Activated CD8-positive, alpha-beta memory T cell treated with anti-CD3 and anti-CD28 coated beads for 1 hour (primary cell): ENCODE measurements around the gene POLR2H.
"Not testable (repeated sequence)": the region's sequence is repeated elsewhere in the genome, so short reads cannot be mapped to it uniquely, and the experiment has no call there.

Experiments used
- DNase-seq, 2 donors: peaks; one replicate each; pipeline ENCODE4 v3.0.0-alpha.2; 2020; ENCODE audit warnings: low read depth in 1 of 2; ENCODE audit errors: extremely low read depth in 1 of 2

Gene POLR2H

DNA sequence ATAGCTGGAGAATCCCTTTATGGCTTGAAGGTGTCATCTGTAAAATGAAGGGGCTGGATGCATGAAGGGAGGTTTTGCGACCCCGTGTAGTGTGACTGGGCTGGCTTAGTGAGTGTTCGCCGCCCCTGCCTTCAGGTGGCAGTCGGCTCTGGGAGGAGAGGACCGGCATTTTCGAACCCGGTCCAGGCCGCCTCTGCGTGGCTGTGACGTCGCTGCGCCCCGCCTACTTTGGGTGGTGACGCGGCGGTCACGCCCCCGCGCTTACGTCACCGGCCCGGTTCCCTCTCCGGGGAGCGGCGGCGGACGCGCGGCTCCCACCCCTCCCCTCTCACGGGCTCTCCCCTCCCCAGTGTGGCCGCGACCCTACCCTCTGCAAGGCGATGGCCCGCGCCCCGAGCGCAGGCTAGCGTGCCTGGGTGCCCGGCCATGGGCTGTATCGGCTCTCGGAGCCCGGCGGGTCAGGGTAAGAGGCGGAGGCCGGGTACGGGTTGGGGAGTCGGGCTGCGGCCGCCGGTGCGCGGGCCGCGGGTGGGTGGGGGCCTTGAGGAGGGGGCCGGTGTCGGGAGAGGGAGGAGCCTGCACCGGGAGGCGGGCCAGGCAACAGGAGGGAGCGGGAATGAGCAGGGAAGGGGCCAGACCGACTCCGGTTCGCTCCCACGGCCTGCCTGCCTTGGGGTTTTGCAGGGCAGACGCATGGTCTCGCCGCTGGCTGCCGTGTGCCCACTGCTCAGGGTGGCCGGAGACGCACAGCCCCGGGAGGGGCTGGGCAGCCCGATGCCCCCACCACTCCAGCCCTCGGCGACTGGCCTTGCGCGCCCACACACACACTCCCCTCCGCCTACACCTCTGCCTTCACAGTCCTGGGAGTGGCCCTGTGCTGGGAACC lies 25.6 kb upstream of the POLR2H start:
- DNase-seq: peak; percentile 63 to 89

DNA sequence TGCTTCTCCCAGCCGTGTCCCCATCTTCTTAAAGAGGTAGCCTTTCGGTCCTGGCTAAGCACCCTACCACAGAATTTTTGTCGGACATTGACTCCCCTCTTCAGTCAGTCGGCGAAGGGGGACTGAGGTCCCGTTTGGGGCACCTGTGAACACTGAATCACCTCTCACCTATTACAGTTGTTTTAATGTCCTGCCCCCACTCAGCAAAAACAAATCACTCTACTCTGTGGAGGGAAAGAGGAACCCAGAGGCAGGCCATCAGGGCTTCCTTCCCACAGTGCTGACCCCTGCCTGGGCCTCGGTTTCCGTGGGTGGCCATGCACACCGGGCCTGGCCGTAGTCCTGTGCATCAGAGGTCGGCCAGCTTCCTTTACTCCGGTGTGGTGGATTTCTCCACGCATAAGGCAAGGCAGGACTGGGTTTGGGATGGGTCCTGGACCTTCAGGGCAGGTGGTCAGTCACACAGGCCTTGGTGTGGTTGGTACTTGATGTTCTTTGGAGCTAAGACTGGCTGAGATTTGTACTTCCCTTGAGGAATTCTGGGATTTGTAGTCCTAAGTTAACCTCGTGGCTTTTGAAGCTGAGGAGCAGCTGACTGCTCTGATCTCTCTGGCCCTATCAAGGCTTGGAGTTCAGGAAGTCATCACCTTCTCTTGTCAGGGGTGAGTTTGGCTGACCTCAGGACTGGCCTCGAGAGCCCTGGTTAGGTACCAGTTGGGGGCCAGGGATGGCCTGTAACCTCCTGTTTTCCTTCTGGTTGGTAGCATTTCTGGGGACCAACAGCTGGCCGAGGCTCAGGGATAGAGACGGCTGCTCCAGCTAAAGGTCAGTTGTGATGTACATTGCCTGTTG lies 24.7 kb upstream of the POLR2H start:
- DNase-seq: no peak

DNA sequence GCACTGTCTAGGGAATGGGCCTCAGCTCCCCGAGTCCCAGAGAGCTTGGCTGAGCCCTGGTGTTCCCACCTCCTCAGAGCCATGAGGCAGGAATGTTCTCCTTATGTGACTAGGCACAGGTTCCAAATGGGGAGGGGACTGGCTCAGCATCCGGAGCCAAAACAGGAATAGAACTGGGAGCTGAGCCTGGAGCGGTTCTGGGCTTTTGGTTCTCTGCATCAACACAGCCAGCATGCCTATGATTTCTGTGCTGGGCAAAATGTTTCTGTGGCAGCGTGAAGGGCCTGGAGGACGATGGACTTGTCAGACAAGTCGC lies 24.2 kb upstream of the POLR2H start, which contains the start of gene FAM131A:
Gene FAM131A, plus strand, starts transcription at position 202 of the 316 bp plus-strand sequence. Its CDS starts 31 bp downstream, at position 233.
- no peak for DNase-seq

DNA sequence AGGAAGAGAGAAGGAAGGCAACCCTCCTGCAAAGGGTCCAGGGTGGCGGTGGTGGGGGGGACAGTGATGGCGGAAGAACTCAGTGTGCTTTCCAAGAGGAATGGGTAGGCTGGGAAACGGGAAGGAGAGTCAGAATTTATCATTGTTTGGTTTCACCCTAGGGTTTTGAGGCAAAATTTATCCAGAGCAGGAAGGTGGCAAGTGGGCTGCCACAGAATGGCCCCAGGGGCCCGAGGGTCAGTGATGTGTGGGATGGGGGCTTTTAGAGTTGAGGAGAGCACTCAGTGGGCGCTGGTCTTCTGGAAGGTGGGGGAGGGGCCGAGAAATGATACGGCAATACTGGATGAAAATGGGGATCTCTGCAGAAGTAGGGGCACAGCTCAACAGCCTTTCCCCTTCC lies 23.5 kb upstream of the POLR2H start:
- DNase-seq: no peak

DNA sequence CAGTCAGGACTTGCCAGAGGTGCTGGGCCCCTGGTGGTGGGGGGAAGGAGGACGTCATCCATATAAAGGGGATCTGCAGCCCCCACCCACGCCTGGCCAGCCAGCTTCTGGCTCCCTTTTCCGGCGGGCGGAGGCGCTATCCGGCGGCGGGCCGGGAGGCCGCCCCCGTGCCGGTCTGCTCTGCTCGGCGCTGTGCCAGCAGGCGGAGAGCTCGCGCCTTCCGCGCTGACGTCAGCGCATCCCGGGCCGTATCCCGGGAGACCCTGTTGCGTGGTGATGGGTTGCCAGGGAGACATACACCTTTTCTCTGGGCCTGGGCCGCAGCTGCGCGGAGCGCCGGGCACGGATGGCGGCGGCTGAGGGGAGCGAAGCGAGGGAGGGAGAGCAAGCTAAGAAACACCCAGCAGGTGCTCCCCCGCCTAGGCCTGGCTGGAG lies 23.0 kb upstream of the POLR2H start:
- no peak for DNase-seq

DNA sequence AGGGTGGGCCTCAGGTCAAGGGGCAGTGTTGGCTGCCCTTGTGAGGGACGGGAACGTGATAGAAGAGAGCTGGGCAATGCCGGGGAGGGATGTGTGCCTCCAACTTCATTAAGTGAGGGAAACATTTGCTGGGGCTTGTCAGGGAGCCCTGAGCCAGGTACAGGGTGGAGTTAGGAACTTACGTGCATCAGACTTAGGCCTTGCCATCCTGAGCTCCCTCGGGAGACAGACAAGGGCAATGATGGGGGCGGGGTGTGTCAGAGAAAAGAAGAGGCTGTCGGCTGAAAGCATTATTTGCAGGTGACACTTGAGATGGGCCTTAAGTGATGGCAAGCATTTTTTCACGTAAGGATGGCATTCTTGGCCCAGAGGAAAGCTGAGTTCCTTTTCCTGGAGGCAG lies 22.5 kb upstream of the POLR2H start:
- DNase-seq: no peak

DNA sequence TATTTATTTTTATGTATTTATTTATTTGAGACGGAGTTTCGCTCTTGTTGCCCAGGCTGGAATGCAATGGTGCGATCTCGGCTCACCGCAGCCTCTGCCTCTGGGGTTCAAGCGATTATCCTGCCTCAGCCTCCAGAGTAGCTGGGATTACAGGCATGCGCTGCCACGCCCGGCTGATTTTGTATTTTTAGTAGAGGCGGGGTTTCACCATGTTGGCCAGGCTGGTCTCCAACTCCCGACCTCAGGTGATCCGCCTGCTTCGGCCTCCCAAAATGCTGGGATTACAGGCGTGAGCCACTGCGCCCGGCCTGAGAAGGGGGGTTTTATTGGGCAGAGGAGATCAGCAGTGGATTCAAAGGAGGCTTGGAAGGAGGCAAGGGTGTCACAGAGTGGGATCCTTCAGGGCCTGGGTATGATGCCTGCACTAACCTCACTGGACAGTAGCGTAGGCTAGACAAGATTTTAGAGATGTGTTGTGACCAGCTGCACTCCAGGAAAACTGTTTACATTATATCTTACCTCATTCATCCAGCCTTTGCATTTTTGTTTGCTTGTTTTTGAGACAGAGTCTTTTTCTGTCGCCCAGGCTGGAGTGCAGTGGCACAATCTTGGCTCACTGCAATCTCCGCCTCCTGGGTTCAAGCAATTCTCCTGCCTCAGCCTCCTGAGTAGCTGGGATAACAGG lies 21.9 kb upstream of the POLR2H start:
- not testable (repeated sequence) for DNase-seq

DNA sequence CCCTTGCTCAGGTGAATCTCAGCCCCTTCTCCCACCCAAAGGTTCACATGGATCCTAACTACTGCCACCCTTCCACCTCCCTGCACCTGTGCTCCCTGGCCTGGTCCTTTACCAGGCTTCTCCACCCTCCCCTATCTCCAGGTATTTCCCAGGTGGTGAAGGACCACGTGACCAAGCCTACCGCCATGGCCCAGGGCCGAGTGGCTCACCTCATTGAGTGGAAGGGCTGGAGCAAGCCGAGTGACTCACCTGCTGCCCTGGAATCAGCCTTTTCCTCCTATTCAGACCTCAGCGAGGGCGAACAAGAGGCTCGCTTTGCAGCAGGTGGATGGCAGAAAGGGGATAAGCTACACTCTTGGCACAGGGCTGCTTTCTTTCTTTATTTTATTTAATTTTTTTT lies 19.6 kb upstream of the POLR2H start:
- DNase-seq: no peak

DNA sequence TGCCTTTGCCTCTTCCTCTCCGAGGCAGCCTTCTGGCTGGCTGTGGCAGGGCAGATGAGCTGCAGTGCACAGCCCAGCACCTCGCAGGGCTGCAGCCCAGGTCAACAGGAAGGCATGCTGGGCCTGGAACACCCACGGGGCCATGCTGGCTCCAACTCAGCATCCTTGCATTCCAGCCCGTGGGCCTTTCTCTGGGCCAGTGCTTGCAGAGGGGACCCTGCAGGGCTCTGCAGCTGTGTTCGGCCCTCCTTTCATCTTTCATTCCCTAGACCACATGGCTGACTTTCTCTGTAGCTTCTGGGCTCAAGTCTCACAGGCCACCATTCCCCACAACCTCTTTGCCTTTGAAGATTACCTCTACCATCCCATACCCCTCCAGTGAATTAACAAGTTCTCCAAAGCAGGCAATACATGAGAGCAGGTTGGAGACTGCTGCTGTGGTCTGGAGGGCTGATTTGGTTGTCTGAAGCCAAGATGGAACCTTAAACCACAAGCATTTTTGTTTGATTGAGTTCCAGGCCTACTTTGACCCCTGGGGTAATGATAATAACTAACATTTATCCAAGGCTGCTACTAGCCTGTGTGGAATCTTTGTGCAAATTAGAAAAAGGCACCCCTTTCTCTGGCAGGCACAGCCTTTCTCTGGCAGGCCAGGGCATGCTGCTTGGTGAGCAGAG lies 18.2 kb upstream of the POLR2H start:
- DNase-seq: no peak

DNA sequence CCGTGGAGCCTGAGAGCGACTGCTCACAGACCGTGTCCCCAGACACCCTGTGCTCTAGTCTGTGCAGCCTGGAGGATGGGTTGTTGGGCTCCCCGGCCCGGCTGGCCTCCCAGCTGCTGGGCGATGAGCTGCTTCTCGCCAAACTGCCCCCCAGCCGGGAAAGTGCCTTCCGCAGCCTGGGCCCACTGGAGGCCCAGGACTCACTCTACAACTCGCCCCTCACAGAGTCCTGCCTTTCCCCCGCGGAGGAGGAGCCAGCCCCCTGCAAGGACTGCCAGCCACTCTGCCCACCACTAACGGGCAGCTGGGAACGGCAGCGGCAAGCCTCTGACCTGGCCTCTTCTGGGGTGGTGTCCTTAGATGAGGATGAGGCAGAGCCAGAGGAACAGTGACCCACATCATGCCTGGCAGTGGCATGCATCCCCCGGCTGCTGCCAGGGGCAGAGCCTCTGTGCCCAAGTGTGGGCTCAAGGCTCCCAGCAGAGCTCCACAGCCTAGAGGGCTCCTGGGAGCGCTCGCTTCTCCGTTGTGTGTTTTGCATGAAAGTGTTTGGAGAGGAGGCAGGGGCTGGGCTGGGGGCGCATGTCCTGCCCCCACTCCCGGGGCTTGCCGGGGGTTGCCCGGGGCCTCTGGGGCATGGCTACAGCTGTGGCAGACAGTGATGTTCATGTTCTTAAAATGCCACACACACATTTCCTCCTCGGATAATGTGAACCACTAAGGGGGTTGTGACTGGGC lies 16.8 kb upstream of the POLR2H start:
- no peak for DNase-seq

DNA sequence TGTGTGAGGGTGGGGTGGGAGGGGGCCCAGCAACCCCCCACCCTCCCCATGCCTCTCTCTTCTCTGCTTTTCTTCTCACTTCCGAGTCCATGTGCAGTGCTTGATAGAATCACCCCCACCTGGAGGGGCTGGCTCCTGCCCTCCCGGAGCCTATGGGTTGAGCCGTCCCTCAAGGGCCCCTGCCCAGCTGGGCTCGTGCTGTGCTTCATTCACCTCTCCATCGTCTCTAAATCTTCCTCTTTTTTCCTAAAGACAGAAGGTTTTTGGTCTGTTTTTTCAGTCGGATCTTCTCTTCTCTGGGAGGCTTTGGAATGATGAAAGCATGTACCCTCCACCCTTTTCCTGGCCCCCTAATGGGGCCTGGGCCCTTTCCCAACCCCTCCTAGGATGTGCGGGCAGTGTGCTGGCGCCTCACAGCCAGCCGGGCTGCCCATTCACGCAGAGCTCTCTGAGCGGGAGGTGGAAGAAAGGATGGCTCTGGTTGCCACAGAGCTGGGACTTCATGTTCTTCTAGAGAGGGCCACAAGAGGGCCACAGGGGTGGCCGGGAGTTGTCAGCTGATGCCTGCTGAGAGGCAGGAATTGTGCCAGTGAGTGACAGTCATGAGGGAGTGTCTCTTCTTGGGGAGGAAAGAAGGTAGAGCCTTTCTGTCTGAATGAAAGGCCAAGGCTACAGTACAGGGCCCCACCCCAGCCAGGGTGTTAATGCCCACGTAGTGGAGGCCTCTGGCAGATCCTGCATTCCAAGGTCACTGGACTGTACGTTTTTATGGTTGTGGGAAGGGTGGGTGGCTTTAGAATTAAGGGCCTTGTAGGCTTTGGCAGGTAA lies 16.0 kb upstream of the POLR2H start:
- no peak for DNase-seq

DNA sequence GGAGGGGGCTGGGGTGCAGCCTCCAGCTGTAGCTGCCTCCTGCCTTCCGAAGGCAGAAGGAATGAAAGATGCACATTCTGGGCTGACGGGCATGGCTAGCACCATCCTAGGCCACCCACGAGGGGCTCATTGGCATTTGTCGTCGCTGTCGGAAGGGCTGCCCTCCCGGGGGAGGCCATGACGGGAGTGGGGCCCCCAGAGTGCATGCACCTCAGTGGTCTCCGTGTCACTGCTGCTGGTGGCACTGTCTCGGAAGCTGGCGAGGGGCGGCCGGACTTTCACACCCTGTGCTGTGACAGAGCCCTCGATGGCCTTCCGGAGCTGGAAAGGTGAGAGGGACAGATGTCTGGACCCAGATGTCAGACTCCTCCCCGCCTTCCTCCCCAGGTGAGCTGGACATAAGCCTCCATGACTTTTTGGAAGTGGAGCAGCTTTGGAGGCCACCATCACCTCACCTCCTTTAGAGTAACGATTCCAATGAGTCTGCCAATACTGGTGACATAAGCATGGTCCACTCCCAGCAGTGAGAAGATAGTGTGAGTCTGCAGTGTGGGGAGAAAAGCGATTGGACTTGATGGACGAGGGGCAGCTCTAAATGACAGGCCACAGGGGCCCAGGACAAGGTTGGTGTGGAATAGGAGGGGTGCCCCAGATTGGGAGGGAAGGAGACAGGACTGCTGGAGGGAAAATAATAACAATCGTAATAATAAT lies 14.9 kb upstream of the POLR2H start:
- no peak for DNase-seq

DNA sequence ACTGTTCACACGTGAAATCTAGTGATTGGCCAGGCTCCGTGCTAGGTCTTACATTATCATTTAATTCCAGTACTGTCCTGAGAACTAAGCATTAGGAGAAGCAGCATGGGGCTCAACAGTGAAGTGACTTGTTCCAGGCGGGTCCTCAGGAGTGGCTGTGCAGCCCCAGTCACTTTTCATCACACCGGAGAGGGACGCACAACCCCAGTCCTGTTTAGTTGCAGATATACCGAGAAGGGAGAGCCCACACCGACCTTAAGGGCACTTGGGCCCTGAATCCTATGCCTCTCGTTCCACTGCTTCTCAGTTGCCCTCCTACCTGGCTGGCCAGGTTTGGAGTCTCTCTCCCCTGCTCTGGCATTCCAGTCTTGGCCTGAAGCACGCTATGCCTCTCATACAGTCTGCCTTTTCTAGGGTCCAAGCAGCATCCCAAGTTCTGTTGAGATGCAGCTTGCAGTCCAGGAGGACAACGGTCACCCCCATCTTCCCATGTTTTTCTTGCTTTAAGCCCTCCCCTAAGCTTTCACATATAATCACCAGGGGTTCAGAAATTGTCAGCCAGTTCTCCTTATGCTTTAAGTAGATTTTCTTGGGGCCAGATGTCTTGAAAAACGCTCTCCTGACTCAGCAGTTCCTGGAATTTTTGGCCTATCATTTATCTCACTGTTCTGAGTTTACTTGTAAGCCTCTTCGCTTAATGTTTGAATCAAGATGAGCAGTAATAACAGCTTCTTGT lies 14.0 kb upstream of the POLR2H start:
- DNase-seq: no peak

DNA sequence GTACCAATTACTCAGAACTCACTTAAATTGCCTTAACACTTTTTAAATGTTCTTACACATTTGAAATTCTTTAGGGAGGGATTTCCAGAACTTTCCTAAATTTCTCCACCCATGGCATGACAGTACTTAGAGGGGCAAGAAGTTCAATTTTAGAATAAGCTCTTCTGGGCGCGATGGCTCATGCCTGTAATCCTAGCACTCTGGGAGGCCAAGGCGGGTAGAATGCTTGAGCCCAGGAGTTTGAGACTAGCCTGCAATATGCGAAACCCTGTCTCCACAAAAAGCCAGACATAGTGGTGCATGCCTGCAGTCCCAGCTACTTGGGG lies 13.5 kb upstream of the POLR2H start:
- no peak for DNase-seq

DNA sequence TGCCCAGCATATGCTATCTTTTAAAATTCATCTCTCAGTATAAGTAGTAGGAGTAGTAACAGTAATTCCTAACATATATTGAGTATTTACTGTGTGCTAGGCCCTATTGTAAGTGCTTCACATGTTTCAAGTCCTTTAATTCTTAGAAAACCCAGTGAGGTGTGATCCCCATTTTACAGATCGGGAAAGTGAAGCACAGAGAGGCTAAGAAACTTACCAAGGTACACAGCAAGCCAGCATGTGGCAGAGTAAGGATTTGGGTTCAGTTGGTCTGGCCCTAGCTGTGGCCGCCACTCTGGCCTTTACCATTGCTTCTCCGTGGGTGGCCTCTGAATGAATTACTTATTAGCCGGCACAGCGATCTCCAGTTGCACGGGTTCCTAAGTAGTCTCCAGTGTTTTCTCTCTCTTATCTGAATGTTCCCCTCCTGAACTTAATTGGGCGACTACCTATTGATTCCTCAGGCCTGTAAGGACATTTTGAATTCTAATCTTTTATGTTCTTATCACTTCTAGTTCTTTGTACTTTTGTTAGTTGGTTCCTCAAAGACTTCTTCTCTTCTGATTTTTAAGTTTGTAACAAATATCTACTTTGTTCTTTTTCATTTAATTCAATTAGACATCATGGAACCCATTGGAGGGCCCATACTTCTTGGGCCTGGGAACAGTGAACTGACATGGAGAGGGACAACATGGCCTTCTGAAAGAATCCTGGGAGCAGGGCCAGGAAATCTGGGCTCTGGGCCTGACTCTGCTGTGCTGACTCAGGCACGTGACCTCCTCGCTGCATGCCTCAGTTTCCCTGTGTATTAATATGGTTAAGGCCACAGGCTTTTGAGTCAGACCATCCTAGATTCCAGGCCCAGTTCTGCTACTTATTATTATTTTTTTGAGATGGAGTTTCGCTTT lies 11.7 kb upstream of the POLR2H start:
- DNase-seq: no peak

DNA sequence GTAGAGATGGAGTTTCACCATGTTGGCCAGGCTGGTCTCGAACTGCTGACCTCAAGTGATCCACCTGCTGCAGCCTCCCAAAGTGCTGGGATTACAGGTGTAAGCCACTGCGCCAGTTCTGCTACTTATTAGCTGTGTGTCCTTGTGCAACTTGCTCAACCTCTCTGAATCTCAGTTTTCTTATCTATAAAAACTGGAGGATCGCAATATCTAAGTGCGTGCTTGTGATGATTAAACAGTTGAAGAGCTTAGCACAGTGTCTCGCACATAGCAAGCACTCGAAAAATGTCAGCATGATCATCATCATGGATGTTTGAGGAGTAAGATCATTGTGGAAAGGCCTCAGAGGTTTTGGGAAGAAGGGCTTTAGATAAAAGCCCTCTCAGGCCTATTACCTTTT lies 10.9 kb upstream of the POLR2H start:
- DNase-seq: no peak

DNA sequence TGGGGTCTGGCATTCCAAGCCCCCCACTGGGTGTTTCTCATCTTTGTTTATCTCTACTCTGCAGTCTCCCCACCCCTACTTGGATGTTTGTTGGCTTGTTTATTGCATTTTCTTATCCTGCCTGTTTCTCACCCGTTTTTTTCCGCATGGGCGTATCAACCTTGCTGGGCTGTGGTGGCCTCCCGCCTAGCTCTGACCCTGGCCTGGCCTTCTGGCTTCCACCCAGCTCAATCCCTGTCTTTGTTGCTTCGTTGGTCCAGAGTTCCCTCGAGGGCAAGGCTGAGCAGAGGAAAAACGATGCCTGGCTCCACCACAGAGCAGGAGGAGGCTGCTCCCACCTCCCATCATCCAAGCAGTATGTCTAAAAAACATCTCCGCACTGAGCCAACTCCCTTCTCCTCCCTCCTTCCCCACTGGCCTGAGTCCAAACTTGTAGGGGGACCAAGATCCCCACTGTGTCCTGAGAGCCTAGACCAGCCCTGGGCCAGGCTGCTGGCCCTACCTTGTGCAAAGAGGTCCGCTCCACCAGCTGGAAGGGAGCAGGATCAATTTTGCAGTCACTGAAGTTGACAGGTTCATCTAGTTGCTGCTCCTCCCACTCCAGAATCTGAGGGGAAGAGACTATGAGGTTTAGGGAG lies 9.9 kb upstream of the POLR2H start:
- DNase-seq: no peak
